WERI-Rb-1 (cell line): ENCODE measurements around the gene OSBPL10.

Source experiments
- DNase-seq: peaks from one replicate; pipeline ENCODE4 v3.0.0-alpha.2; 2020
- H3K27ac ChIP-seq: fragments of 250-450 bp; sonication (Bioruptor Pico); 2 replicates; pipeline ENCODE4 v1.5.1; 2020; ENCODE audit warnings: mild to moderate bottlenecking, moderate library complexity
- H3K27me3 ChIP-seq: fragments of 250-450 bp; sonication (Bioruptor Pico); 2 replicates; pipeline ENCODE4 v1.5.1; 2021; ENCODE audit warnings: mild to moderate bottlenecking, low read depth, moderate library complexity; ENCODE audit not compliant: insufficient read depth, severe bottlenecking
- H3K36me3 ChIP-seq: fragments of 250-450 bp; sonication (Bioruptor Pico); 2 replicates; pipeline ENCODE4 v1.5.1; 2020; ENCODE audit warnings: mild to moderate bottlenecking, moderate library complexity
- H3K4me3 ChIP-seq: 2 replicates; pipeline ENCODE4 v1.5.1; 2011; ENCODE audit warnings: low read depth, mild to moderate bottlenecking, control low read depth, low read length
- H3K9me3 ChIP-seq: fragments of 250-450 bp; sonication (Bioruptor Pico); 2 replicates; pipeline ENCODE4 v1.5.1; 2021; ENCODE audit warnings: mild to moderate bottlenecking, moderate library complexity; ENCODE audit not compliant: severe bottlenecking
- TF ChIP-seq, protein P1 (sequence below): IDR thresholded peaks from 2 replicates; pipeline ENCODE4 v1.5.1; 2011; ENCODE audit warnings: low read depth, mild to moderate bottlenecking, control low read depth, inconsistent platforms, low read length

OSBPL10 gene

GRCh38 chr3:31615071-31615875 is 365.8 kb downstream of the OSBPL10 start:
- TF ChIP-seq, protein P1, sequence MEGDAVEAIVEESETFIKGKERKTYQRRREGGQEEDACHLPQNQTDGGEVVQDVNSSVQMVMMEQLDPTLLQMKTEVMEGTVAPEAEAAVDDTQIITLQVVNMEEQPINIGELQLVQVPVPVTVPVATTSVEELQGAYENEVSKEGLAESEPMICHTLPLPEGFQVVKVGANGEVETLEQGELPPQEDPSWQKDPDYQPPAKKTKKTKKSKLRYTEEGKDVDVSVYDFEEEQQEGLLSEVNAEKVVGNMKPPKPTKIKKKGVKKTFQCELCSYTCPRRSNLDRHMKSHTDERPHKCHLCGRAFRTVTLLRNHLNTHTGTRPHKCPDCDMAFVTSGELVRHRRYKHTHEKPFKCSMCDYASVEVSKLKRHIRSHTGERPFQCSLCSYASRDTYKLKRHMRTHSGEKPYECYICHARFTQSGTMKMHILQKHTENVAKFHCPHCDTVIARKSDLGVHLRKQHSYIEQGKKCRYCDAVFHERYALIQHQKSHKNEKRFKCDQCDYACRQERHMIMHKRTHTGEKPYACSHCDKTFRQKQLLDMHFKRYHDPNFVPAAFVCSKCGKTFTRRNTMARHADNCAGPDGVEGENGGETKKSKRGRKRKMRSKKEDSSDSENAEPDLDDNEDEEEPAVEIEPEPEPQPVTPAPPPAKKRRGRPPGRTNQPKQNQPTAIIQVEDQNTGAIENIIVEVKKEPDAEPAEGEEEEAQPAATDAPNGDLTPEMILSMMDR: no peak
- H3K4me3 ChIP-seq: no peak overlapping the region
- no peak overlapping the region for H3K27ac ChIP-seq
- peaks cover 12% of the 10 kb centered on the region for H3K36me3 ChIP-seq
- H3K27me3 ChIP-seq: no peaks in the 10 kb centered on the region
- DNase-seq: no peak
- H3K9me3 ChIP-seq: no peaks in the 10 kb centered on the region

- DNase-seq: no peak
- no peak overlapping the region for H3K27ac ChIP-seq
- H3K36me3 ChIP-seq: peaks cover 5% of the 10 kb centered on the region
- TF ChIP-seq, protein P1: no peak
- H3K27me3 ChIP-seq: no peaks in the 10 kb centered on the region
- no peaks in the 10 kb centered on the region for H3K9me3 ChIP-seq
- H3K4me3 ChIP-seq: no peak overlapping the region
Measured at GRCh38 chr3:31614162-31614921, 366.7 kb downstream of the OSBPL10 start.

GRCh38 chr3:31613654-31614053 is 367.4 kb downstream of the OSBPL10 start:
- Histone ChIP-seq H3K27me3 (no peaks in the 10 kb centered on the region), H3K36me3 (no peaks in the 10 kb centered on the region; the same call in none of the 2 replicates), H3K9me3 (no peaks in the 10 kb centered on the region), H3K27ac (no peak overlapping the region), H3K4me3 (no peak overlapping the region)
- TF ChIP-seq, protein P1: no peak
- no peak for DNase-seq

- Histone ChIP-seq H3K27ac (no peak overlapping the region), H3K36me3 (no peaks in the 10 kb centered on the region; the same call in none of the 2 replicates)
Measured at GRCh38 chr3:31613177-31613576, 367.9 kb downstream of the OSBPL10 start.

More at GRCh38 chr3:31613177-31613576, 367.9 kb downstream of the OSBPL10 start:
- Histone ChIP-seq H3K9me3 (no peaks in the 10 kb centered on the region), H3K27me3 (no peaks in the 10 kb centered on the region), H3K4me3 (no peak overlapping the region)
- TF ChIP-seq, protein P1: no peak
- DNase-seq: no peak
